Testis (tissue), 3 donors: Measurements from ENCODE around the gene ABT1. TPM values are rescaled to one million over a fixed set of nuclear protein-coding genes. Genes with fewer than 3 reads are reported as not detected.

Experiments
- DNase-seq: peaks from one replicate; pipeline ENCODE4 v3.0.0-alpha.2; 2019
- H3K27ac ChIP-seq, 2 donors: fragments of 200-600 bp; sonication (generic); one replicate each; pipeline ENCODE4 v1.5.1; 2019
- H3K27me3 ChIP-seq: fragments of 200-600 bp; sonication (generic); one replicate; pipeline ENCODE4 v1.5.1; 2019
- H3K36me3 ChIP-seq: fragments of 200-600 bp; sonication (generic); one replicate; pipeline ENCODE4 v1.5.1; 2017; ENCODE audit warnings: low read depth; ENCODE audit errors: missing control alignments
- H3K4me1 ChIP-seq: fragments of 200-600 bp; sonication (generic); one replicate; pipeline ENCODE4 v1.5.1; 2019
- H3K4me3 ChIP-seq, 2 donors: fragments of 200-600 bp; sonication (generic); one replicate each; pipeline ENCODE4 v1.5.1; 2017 to 2019
- H3K9me3 ChIP-seq: fragments of 200-600 bp; sonication (generic); one replicate; pipeline ENCODE4 v1.5.1; 2017
- CTCF ChIP-seq, 3 experiments: fragments of 450-650 bp in 2 of 3; fragments of 200-600 bp in 1 of 3; sonication (generic) in 1 of 3; IDR thresholded peaks; one replicate each; pipeline ENCODE4 v1.5.1; 2016 to 2019; ENCODE audit warnings: antibody characterized with exemption in 3 of 3, mild to moderate bottlenecking in 2 of 3, moderate library complexity in 1 of 3
- POLR2A ChIP-seq: fragments of 450-650 bp; IDR thresholded peaks from one replicate; pipeline ENCODE4 v1.6.1; 2017; ENCODE audit warnings: antibody characterized with exemption, mild to moderate bottlenecking, moderate library complexity
- WGBS, 2 donors: methylation state at CpG; one replicate each; pipeline ENCODE4 v1.1.5; 2018; 5-methylcytosine and 5-hydroxymethylcytosine counted together
- intact Hi-C: fragments of 100-400 bp; cut with DNase I; formaldehyde crosslinking; loops from one replicate; pipeline ENCODE4 v1.15.1; 2023; ENCODE audit warnings: low total_unique reads
- polyA plus RNA-seq: library from polyadenylated mRNA; stranded (reverse); fragments of 350-450 nt; fragmentation: Illumina TruSeq; extraction: RNeasy Lipid Tissue Mini Kit (QIAGEN cat#74804); gene quantifications from one replicate; pipeline ENCODE4 v1.2.3, GENCODE V29; 2014; ENCODE audit warnings: low read depth, low replicate concordance; ENCODE audit not compliant: insufficient read depth
- total RNA-seq, 2 donors: library from RNA; depleted of rRNA; stranded (reverse); fragments of >200 nt; gene quantifications; one replicate each; pipeline ENCODE4 v1.2.3, GENCODE V29; 2016

ABT1 gene
- total and polyA plus RNA-seq, 3 donors from 2014 or later, result 17.0 to 23.6 (median 18.9) TPM

GRCh38 chr6:26627843-26628242 lies 31.1 kb downstream of the ABT1 start:
- Histone ChIP-seq H3K9me3 (no peaks in the 10 kb centered on the region), H3K4me3 (no peak overlapping the region), H3K27me3 (no peaks in the 10 kb centered on the region), H3K36me3 (no peaks in the 10 kb centered on the region), H3K27ac (no peak overlapping the region), H3K4me1 (no peaks in the 10 kb centered on the region)
- intact Hi-C loops, result no loop called here
- TF ChIP-seq CTCF (IDR thresholded peaks at IDR 0.05) (no peak), POLR2A (no peak)
- DNase-seq, result no peak
- WGBS, 2 donors, result 68 to 69% methylated on average over 7 of the region's 7 CpGs

GRCh38 chr6:26629359-26629758 lies 32.6 kb downstream of the ABT1 start:
- H3K36me3 ChIP-seq, result no peaks in the 10 kb centered on the region
- TF ChIP-seq CTCF (IDR thresholded peaks at IDR 0.05) (no peak), POLR2A (no peak)
- no peak overlapping the region for H3K27ac ChIP-seq
- no peak for DNase-seq
- H3K4me3 ChIP-seq, result no peak overlapping the region
- intact Hi-C loops, result no loop called here
- 29 to 40% methylated on average over 1 of the region's 1 CpG for WGBS, 2 donors
- H3K4me1 ChIP-seq, result no peaks in the 10 kb centered on the region
- no peaks in the 10 kb centered on the region for H3K9me3 ChIP-seq
- no peaks in the 10 kb centered on the region for H3K27me3 ChIP-seq

GRCh38 chr6:26640806-26641205 lies 44.1 kb downstream of the ABT1 start:
- no peak overlapping the region for H3K27ac ChIP-seq
- H3K36me3 ChIP-seq, result no peaks in the 10 kb centered on the region
- intact Hi-C loops, result no loop called here
- 90 to 95% methylated on average over 2 of the region's 2 CpGs for WGBS, 2 donors
- no peaks in the 10 kb centered on the region for H3K9me3 ChIP-seq
- no peak for DNase-seq
- no peak for TF ChIP-seq POLR2A
- TF ChIP-seq CTCF (IDR thresholded peaks at IDR 0.05), result no peak
- no peaks in the 10 kb centered on the region for H3K27me3 ChIP-seq
- H3K4me3 ChIP-seq, result no peak overlapping the region
- H3K4me1 ChIP-seq, result no peaks in the 10 kb centered on the region

GRCh38 chr6:26646074-26646473 lies 49.3 kb downstream of the ABT1 start:
- intact Hi-C loops, result no loop called here
- Histone ChIP-seq H3K36me3 (no peaks in the 10 kb centered on the region), H3K4me3 (no peak overlapping the region), H3K27ac (no peak overlapping the region), H3K9me3 (no peaks in the 10 kb centered on the region), H3K27me3 (no peaks in the 10 kb centered on the region), H3K4me1 (no peaks in the 10 kb centered on the region)
- no peak for TF ChIP-seq CTCF (IDR thresholded peaks at IDR 0.05)
- 68 to 82% methylated on average over 1 of the region's 1 CpG for WGBS, 2 donors
- DNase-seq, result no peak

Other genes starting within 250 kb of the ABT1 start
- gene BTN3A2, start 231.8 kb upstream of the ABT1 start, total RNA-seq, result 10 to 100 TPM; 20.7 to 21.3 TPM
- gene BTN3A2, start 231.8 kb upstream of the ABT1 start, polyA plus RNA-seq, result 25.9 TPM
- gene BTN2A2, start 213.8 kb upstream of the ABT1 start, total RNA-seq, result 10 to 100 TPM; 16.7 to 19.6 TPM
- 12.0 TPM for gene BTN2A2, start 213.8 kb upstream of the ABT1 start, polyA plus RNA-seq
- 10 to 100 TPM; 10.6 to 14.7 TPM for gene BTN3A1, start 194.7 kb upstream of the ABT1 start, total RNA-seq
- 15.9 TPM for gene BTN3A1, start 194.7 kb upstream of the ABT1 start, polyA plus RNA-seq
- gene BTN3A3, start 156.4 kb upstream of the ABT1 start, total RNA-seq, result 1 to 10 TPM; 7.3 to 7.6 TPM
- 15.2 TPM for gene BTN3A3, start 156.4 kb upstream of the ABT1 start, polyA plus RNA-seq
- 10 to 100 TPM; 26.0 to 27.6 TPM for gene BTN2A1, start 139.0 kb upstream of the ABT1 start, total RNA-seq
- 27.9 TPM for gene BTN2A1, start 139.0 kb upstream of the ABT1 start, polyA plus RNA-seq
- under 1 TPM; 0.31 TPM for gene BTN1A1, start 96.7 kb upstream of the ABT1 start, total RNA-seq
- gene BTN1A1, start 96.7 kb upstream of the ABT1 start, polyA plus RNA-seq, result 0.30 TPM
- gene HMGN4, start 58.6 kb upstream of the ABT1 start, total RNA-seq, result 10 to 100 TPM; 69.4 to 74.8 TPM
- 72.2 TPM for gene HMGN4, start 58.6 kb upstream of the ABT1 start, polyA plus RNA-seq
- 10 to 100 TPM; 28.9 to 36.5 TPM for gene ZNF322, start 62.8 kb downstream of the ABT1 start, total RNA-seq
- 16.3 TPM for gene ZNF322, start 62.8 kb downstream of the ABT1 start, polyA plus RNA-seq